Nucleus accumbens (tissue), 56 donors: Measurements from ENCODE around the gene DNMT3B.
"Not testable (repeated sequence)": the region's sequence is repeated elsewhere in the genome, so short reads cannot be mapped to it uniquely, and the experiment has no call there.

Source experiments
- DNase-seq, 56 donors: peaks; one replicate each; lab custom pipeline; 2025; lab: John Stamatoyannopoulos, UW

Gene DNMT3B

DNA sequence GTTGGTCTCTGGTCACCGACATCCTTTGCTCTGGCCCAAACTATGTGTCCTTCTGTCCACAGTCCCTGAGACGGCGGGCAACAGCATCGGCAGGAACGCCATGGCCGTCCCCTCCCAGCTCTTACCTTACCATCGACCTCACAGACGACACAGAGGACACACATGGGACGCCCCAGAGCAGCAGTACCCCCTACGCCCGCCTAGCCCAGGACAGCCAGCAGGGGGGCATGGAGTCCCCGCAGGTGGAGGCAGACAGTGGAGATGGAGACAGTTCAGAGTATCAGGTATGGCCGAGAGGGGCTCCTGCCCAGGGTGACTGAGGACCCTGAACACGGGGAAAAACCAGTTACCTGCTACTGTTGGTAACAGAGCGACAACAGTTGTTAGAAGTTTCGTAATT lies 25.0 kb downstream of the DNMT3B start:
- no peak for DNase-seq

DNA sequence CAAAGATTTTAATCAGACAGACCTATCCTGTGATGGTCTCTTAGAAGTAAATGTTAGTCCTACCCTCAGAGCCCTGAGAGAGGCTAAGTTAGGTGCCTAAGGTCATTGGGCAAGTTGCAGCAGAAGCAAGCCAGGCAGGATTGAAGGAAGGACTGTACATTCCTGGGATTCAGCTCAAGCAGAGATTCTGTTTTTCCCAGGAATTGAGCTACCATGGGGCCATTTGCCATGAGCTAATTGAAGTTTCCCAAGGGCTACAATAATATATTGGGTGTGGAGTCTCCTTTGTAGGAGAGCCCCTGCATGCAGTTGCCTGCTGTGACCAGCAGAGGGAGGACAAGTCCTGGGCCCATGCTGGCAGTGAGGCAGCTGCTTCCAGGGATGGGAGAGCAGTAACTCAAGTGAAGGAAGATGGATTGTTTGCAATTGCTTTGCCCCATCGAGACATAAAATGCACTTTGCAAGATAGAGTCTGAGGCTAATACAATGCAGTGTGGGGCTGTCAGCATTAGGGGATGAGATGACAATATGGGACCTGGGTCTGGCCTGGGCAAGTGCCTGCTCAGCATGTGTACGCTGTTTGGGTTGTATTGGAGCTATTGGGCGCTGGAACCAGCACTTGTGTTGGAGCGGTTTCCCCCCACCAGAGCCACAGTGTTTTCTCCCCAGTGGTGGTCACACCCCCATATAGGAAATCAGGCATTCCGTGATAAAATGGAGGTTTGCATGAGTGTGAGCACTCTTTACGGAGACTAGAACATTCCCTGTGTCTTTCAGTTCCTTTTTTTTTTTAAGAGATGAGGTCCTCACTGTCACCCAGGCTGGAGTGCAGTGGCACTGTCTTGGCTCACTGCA lies 27.9 kb downstream of the DNMT3B start:
- peak in 55 of 56 donors; percentile 4 to 88 (median 58) for DNase-seq

DNA sequence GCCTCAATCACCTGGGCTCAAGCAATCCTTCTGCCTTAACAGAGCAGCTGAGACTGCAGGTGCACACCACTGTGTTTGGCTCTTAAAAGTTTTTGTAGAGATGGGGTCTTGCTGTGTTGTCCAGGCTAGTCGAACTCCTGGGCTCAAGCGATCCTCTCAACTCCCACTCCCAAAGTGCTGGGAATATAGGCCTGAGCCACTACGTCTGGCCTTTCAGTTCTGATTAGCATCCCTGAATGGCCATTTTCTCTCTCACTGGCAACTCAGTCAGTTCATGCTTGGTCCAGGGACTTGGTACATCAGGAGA lies 28.5 kb downstream of the DNMT3B start:
- DNase-seq: no peak

DNA sequence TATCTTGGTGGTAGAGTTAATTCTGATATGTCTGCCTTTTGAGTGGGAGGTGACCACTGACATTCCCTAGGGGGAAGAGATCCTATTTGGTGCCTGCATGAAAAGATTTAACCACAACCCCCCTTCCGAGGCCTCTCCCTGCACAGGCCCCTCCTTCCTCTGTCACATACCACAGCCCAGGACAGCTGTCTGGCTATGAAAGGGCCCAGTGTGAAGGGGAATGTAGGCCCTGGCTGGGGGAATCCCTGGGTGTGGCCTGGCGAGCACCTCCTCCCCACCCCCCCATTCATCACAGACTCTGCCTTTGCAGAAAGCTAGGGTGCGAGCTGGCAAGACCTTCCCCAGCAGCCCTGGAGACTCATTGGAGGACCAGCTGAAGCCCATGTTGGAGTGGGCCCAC lies 30.1 kb downstream of the DNMT3B start:
- peak in 15 of 56 donors; percentile 4 to 26 (median 11) for DNase-seq

DNA sequence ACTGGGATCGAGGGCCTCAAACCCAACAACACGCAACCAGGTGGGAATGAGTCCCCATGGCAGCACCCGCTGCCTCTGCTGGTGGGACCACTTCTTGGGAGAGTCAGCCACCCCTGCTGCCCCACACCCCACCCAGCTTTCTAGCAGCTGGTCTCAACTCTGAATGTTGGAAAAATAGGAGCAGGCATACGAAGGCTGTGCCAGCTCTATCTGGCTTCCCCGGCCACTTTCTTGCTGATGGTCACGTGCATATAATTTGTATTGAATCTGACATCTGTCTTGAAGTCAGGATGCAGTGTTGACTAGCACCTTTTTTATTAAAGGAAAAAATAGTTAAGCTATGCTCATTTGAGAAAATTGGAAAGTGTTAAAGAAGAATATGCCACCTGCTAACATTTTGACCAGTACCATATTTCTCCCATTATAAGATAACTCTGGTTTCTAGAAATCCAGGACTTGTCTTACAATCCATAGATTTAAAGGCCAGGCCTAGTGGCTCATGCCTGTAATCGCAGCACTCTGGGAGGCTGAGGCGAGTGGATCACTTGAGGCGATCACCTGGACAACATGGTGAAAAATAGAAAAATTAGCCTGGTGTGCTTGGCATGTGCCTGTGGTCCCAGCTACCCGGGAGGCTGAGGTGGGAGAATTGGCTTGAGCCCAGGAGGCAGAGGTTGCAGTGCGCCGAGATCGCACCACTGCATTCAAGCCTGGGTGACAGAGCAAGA lies 30.7 kb downstream of the DNMT3B start:
- DNase-seq: no peak

DNA sequence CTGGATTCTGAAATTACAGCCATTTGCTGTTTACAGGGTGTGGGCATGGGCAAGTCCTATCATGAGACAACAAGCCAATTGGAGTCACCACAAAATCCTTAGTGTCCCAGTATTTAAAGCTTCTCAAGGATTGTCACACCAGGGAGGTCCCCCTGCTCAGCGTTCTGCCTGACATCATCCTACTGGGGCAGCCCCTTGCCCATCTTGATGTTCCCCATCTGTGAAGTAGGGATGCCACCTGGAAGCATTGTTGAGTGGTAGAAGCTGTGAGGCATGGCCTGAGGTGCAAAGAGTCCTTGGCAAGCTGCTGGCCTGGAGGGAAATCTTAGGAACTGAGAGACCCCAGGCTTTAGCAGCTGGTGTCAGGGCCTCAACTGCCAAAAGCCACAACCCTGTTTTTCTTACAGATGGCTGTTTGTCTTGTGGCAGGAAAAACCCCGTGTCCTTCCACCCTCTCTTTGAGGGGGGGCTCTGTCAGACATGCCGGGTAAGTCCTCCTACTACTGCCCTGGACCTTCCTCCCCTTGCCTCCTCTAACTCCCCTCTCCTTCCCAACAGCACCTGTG lies 34.3 kb downstream of the DNMT3B start:
- DNase-seq: no peak

DNA sequence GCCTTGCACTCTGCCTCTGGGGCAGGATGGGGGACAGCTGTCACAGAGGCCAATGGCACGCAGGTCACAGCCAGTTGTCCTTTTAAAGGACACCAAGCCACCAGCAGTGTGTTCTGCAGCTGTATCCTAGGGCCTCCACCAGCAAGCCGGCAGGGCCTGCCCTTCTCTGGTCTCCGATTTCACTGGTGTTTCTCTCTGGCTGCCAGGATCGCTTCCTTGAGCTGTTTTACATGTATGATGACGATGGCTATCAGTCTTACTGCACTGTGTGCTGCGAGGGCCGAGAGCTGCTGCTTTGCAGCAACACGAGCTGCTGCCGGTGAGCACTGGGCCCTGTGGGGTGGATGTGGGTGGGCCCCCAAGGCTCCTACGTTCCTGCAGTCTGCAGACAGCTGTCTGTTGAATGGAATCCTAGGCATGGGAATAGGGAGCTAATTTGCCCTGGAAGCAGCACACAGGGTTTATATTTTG lies 34.8 kb downstream of the DNMT3B start:
- no peak for DNase-seq

DNA sequence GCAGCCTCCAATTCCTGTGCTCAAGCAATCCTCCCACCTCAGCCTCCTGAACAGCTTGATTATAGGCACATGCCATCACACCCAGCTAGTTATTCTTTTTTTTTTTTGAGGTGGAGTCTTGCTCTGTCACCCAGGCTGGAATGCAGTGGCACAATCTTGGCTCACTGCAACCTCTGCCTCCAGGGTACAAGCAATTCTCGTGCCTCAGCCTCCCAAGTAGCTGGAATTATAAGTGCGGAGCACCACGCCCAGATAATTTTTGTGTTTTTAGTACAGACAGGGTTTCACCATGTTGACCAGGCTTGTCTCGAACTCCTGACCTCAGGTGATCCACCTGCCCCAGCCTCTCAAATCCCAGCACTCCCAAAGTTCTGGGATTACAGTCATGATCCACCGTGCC lies 35.4 kb downstream of the DNMT3B start:
- DNase-seq: not testable (repeated sequence)

DNA sequence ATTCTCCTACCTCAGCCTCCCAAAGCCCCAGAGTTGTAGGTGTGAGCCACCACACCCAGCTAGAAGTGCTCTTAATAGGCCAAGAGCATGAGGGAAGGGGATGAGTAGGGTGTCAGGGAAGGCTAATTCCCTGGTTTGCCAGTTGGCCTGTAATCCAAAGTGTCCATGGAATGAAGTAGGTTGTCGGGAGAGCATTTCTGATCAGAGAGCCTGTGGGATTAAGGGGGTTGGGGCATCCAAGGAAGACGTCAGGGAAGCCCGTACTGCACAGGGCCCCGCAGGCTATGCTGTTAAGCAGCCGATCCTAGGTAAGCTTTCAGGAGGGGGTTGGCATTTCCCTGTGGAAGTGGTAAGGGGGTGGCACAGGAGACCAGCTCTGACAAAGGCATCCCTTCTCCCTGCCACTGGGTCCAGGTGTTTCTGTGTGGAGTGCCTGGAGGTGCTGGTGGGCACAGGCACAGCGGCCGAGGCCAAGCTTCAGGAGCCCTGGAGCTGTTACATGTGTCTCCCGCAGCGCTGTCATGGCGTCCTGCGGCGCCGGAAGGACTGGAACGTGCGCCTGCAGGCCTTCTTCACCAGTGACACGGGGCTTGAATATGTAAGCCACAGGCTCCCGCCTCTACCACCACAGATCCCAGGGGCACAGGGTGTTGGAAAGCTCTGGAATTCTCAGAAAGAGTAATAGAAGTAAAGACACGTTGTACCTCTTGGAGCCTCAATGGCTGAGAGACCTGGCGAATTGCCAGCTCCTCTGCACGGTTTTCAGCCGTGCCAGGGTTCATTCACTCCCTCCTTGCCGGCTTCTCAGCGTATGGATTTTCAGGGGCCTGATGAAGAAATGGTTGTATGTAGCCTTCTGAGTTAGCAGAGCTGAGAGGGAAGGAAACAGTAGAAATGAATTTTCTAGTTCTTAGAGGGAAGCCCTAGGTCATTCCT lies 36.1 kb downstream of the DNMT3B start:
- no peak for DNase-seq

DNA sequence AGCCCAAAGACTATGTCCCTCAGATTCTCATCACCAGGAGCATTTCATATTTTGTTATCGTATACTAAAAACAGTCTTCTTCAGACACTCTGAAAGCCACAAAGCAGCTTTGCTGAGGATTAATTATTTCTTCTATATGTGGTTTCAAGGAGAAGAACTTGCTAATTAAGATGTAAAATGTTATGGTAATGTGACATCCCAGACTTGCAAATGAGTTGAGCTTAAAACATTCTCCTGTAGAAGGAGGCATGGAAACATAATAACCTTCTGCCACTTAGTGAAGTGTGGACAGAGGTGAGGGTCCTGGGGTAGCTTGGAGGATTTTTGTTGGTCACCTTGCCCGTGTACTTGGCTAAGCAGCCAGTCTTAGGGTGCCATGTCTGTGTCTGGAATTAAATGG lies 40.9 kb downstream of the DNMT3B start:
- no peak for DNase-seq

DNA sequence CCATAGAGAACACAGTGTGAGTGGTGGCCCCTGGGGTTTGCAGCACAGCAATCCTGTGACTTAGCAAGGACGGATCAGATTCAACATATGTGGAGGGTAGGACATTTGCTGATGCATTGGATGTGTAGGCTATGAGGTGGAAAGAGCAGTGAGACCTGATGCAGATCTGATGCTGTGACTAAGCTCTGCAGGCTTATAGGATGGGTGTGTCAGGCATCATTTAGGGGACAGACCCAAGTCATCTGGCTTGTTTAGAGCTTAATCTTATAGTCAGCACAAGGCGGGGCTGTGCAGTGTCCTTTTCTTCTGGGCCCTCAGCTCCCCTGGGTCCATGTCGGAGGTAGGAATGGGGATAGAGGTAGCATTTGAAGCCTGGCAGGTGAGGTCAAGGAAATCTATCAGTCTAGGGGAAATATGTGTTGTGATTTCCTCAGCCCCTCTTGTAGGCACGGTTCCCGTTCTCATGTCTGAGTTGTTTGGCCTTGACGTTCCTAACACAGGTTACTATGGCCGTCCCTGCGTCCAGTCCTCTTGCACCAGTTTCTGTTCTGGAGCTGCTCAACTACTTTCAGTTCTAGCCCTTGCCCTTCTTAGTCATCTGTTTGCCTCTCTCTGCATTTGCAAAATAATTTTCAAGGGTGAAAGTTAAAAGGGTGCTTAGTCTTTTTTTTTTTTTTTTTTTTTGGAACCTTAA lies 42.0 kb downstream of the DNMT3B start:
- no peak for DNase-seq

DNA sequence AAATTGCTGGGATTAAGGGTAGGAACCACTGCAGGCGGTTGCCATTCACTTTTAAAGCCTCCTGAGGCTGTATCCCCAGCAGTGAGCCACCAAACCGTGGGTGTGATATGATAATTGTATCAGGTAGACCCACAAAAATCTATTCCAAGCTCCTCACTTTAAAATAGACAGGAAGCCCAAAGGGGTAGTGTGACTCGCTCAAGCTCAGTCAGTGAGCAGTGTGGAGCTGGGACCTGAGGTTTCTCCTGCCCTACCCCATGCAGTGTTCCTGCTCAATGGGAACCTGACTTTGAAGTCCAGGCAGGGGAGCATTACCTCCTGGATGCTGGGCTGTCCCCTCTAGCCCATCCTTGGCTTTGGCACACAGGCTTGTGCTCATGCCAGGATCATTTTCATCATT lies 42.6 kb downstream of the DNMT3B start:
- no peak for DNase-seq

DNA sequence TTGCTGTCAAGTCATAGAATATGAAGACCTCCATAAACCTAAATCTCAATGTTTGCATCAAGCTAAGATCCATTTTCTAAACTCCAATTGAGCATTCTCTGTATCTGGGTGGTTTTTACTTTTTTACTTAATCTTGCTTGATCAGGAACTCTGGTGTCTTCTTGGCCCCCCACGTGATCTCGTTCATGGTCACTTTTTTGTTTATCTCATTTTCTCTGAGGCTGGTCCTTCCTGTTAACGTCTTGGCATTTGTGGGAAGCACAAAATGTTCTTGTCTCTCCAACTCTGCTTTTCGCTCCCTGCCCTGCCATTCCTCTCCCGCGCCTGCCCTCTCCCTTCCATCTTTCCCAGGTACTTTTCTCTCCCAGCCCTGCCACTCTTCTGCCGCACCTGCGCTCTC lies 43.5 kb downstream of the DNMT3B start:
- DNase-seq: no peak

DNA sequence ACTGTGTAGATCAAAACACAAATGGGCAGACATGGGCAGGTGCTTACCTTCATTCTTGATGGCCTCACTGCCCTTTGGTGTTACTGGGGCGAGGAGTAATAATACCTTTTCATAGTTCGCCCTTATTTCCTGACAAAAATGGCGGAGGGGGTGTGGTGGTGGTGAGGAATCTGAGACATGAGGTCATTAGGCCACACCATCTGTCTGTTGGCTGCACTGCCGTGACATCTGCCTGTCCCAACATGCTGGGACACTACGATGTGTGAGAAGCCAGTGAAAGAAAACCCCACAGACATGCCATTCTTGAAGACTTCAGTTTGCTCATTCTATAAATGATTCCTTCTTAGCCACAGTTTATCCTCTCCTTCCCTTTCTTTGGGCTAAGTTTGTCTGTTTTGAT lies 44.2 kb downstream of the DNMT3B start:
- DNase-seq: no peak

DNA sequence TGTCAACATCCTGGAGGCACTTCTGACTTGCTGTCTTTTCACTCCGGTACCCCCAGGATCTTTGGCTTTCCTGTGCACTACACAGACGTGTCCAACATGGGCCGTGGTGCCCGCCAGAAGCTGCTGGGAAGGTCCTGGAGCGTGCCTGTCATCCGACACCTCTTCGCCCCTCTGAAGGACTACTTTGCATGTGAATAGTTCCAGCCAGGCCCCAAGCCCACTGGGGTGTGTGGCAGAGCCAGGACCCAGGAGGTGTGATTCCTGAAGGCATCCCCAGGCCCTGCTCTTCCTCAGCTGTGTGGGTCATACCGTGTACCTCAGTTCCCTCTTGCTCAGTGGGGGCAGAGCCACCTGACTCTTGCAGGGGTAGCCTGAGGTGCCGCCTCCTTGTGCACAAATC lies 45.5 kb downstream of the DNMT3B start:
- no peak for DNase-seq

DNA sequence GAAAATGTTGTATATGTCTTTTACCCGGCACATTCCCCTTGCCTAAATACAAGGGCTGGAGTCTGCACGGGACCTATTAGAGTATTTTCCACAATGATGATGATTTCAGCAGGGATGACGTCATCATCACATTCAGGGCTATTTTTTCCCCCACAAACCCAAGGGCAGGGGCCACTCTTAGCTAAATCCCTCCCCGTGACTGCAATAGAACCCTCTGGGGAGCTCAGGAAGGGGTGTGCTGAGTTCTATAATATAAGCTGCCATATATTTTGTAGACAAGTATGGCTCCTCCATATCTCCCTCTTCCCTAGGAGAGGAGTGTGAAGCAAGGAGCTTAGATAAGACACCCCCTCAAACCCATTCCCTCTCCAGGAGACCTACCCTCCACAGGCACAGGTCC lies 46.3 kb downstream of the DNMT3B start:
- DNase-seq: no peak

DNA sequence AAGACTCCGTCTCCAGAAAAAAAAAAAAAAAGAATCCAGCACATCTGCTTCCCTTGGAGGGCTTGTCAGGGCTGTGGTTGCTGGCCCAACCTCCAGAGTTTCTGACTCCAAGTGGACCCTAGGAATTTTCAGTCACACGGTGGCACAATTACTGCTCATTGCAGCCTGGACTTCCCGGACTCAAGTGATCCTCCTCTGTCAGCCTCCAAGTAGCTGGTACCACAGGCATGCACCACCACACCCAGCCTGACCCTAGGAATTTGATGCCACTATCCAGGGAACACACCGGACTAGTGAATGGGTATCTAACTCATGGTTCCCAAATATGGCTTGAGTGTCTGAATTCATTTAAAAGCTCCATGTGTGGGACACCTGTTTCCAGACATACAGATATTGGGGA lies 47.7 kb downstream of the DNMT3B start:
- DNase-seq: no peak

DNA sequence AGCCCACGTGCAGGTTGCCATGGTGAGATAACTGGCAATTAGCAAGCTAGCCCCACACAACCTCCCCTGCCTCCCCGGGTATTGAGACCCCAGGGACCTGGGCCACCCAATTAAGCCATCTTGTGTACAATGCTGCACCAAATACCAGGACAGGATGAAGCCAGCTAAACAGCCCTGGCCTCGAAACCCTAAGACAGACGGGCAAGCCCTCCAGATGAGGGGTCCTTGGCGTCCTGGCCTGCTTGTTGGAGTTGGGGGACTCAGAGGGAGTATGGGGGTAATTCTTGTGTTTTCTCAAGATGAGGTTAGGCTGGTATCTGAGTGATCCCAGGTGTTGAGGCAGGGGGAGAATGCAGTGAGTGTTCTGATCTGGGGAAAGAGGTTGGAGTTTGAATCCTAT lies 48.8 kb downstream of the DNMT3B start:
- no peak for DNase-seq

DNA sequence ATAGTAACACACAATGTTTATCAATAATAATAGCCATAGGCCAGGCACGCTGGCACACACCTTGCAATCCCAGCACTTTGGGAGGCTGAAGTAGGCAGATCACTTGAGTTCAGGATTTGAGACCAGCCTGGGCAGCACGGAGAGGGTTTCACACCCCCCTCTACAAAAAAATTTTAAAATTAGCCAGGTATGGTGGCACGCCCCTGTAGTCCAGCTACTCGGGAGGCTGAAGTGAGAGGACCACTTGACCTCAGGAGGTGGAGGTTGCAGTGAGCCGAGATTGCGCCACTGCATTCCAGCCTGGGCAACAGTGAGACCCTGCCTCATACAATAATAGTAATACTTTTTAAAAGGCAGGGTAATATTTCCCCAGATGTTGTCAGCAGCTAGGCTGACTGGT lies 49.7 kb downstream of the DNMT3B start:
- no peak for DNase-seq
